Right cardiac atrium (tissue), 5 donors: ENCODE measurements around the gene PCSK6. TPM values are rescaled to one million over a fixed set of nuclear protein-coding genes. Genes with fewer than 3 reads are reported as not detected.
"Not testable (repeated sequence)": the region's sequence is repeated elsewhere in the genome, so short reads cannot be mapped to it uniquely, and the experiment has no call there.

Experiments used
- ATAC-seq, 2 donors: fragments of 200-7000 bp; cut with Tn5 transposase; one replicate each; pipeline versions ENCODE4 v1.8.0 to v1.9.1; 2020; ENCODE audit warnings: moderate library complexity in 2 of 2, mild to moderate bottlenecking in 1 of 2
- DNase-seq, 3 donors: peaks; one replicate each; pipeline ENCODE4 v3.0.0-alpha.2; 2020
- H3K27ac ChIP-seq: one replicate; pipeline ENCODE4 v1.5.1; 2013; ENCODE audit warnings: mild to moderate bottlenecking, low read length, control low read depth, moderate library complexity
- H3K27me3 ChIP-seq: one replicate; pipeline ENCODE4 v1.6.1; 2013; ENCODE audit not compliant: control insufficient read depth, insufficient read depth
- H3K4me1 ChIP-seq: one replicate; pipeline ENCODE4 v1.6.1; 2013; ENCODE audit warnings: low read length; ENCODE audit not compliant: control insufficient read depth, insufficient read depth
- H3K4me3 ChIP-seq: one replicate; pipeline ENCODE4 v1.5.1; 2013; ENCODE audit warnings: low read length, control low read depth
- H3K9me3 ChIP-seq: one replicate; pipeline ENCODE4 v1.6.1; 2013; ENCODE audit warnings: low read length; ENCODE audit not compliant: control insufficient read depth
- WGBS: extraction: QIAGEN DNeasy Blood & Tissue Kit; methylation state at CpG from one replicate; pipeline ENCODE4 v1.1.7; 2013; 5-methylcytosine and 5-hydroxymethylcytosine counted together
- intact Hi-C, 4 donors: fragments of 100-400 bp; cut with DNase I; formaldehyde crosslinking; loops; one replicate each; pipeline versions ENCODE4 v1.11.0 to v1.14.0; 2022 to 2023
- polyA plus RNA-seq: library from polyadenylated mRNA; stranded (reverse); fragments of 200-250 nt; gene quantifications from one replicate; pipeline ENCODE4 v1.2.3, GENCODE V29; 2013
- total RNA-seq, 4 donors: library from RNA; stranded (reverse); fragmentation: NEBNext Ultra II Directional; extraction: Animal tissue kit (Norgen Biotek cat#: 25700); gene quantifications; one replicate each; pipeline ENCODE4 v1.2.1, GENCODE V29; 2021
- donor health status: healthy with polysubstance abuse.
- donor health status: DM: no; HTN: yes; CAD: no.
- donor health status: DM: no; HTN: no; CAD: no.
- donor health status: DM: no; HTN: yes; CAD: no; lungs with severe emphysema.
- donor health status: DM: yes; HTN: yes; CAD: no.

The PCSK6 gene
- total and polyA plus RNA-seq, 5 donors, result 7.7 to 21.4 (median 14.2) TPM

DNA sequence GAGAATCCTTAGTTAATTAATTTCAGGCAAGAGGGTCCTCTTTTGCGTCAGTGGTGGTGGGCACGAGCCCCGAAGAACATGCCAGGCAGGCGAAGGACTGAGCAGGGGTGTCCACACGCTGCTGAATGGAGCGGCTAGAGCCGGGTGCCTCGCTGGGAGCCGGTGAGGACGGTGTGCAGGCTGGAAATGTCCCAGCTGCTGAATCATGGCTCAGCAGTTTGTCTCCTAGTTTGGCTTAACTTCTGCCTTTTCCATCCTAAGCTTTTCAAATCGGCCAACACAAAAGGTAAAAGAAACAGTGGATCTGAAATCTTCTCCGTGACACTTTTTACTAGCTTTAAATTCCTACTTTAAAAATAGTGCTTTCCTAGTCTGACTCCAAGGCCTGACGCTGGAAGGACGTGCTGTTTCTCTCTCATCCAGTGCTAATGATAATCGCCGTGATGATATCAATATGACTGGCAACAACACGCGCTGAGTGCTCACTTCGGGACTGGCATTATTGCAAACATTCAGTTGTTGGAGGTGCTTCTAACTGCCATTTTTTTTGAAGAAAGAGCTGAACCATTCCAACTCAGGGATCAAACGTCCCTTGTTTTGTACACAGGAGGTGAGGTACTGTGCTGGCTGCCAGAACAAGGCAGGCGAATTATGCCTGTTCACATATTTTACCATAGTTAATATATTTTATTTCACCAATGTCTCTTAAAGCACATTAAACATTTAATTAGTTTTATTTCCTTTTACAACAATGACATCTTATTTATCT is 19.8 kb downstream of the PCSK6 start:
- intact Hi-C loops, result no loop called here
- H3K9me3 ChIP-seq, result no peaks in the 10 kb centered on the region
- no peaks in the 10 kb centered on the region for H3K4me1 ChIP-seq
- DNase-seq (peak in 1 of 3 donors; percentile 68), ATAC-seq (peak; percentile 75 to 78)
- H3K27ac ChIP-seq, result peak overlapping the region; percentile 82
- no peak overlapping the region for H3K4me3 ChIP-seq
- WGBS, result 48% methylated on average over 21 of the region's 21 CpGs
- H3K27me3 ChIP-seq, result no peaks in the 10 kb centered on the region

- Histone ChIP-seq H3K27ac (no peak overlapping the region), H3K27me3 (no peaks in the 10 kb centered on the region), H3K9me3 (no peaks in the 10 kb centered on the region), H3K4me3 (no peak overlapping the region), H3K4me1 (no peaks in the 10 kb centered on the region)
- ATAC-seq (no peak), DNase-seq (no peak)
- WGBS, result 95% methylated on average over 9 of the region's 9 CpGs
- intact Hi-C loops, result no loop called here
Observed at GRCh38 chr15:101466188-101466587, 23.3 kb downstream of the PCSK6 start.

GRCh38 chr15:101464999-101465669 is 24.4 kb downstream of the PCSK6 start:
- intact Hi-C loops, result no loop called here
- Histone ChIP-seq H3K27ac (no peak overlapping the region), H3K4me3 (no peak overlapping the region), H3K4me1 (no peaks in the 10 kb centered on the region), H3K27me3 (no peaks in the 10 kb centered on the region), H3K9me3 (no peaks in the 10 kb centered on the region)
- DNase-seq (no peak), ATAC-seq (no peak)
- WGBS, result 88% methylated on average over 16 of the region's 16 CpGs

DNA sequence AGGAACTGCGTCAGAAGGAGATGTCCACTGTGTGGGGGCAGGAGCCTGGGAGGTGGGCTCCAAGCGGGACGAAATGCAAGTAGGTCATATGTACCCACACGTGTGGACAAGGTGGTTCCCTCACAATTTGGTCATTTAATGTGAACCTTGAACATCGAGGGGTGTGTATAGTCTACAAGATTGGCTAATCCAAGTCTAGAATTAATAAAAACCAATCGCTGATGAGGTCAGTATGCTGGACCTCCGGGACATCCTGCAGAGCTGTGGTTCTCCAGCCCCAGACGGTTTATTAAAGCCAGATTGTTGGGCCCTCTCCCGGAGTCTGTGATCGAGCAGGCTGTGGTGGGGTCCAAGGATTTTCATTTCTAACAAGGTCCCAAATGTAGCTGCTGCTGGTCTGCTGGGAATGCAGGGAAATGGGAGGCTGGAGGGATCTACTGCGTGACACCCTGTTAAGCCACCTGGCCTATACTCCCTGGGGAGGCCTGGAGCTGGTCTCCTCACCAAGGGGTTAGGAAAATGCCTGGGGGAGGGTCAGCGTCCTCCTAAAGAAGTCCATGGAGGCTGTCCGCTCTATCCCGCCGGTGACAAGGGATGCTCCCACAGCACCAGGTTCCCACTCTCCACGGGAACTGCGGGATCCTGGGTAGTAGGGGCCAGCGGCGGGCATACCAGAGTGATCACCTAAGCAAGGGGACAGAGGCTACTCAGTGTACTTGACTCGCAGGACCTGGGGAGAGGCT is 25.1 kb downstream of the PCSK6 start:
- intact Hi-C loops, result no loop called here
- ATAC-seq (no peak), DNase-seq (no peak)
- no peaks in the 10 kb centered on the region for H3K9me3 ChIP-seq
- H3K4me1 ChIP-seq, result no peaks in the 10 kb centered on the region
- 87% methylated on average over 20 of the region's 20 CpGs for WGBS
- no peaks in the 10 kb centered on the region for H3K27me3 ChIP-seq
- no peak overlapping the region for H3K27ac ChIP-seq
- H3K4me3 ChIP-seq, result no peak overlapping the region

DNA sequence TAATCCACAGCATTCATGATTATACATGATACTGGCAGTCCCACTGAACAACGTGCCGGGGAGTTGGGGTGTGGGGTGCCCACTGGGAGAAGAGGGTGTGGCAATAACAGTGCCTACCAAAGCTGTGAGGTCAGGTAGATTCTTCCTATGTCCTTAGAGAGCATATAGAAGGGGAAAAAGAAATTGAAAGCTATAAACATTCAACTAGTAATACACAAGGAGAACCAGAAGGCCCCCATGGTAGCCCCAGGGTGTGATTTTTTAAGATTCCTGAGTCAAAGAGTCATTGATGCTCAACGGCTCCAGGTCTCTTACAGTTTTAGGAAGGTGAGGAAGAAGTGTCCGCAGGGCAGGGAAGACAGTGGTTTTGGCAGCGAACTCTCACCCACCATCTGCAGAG is 25.8 kb downstream of the PCSK6 start:
- H3K4me3 ChIP-seq, H3K27me3 ChIP-seq, intact Hi-C loops, ATAC-seq, DNase-seq, H3K4me1 ChIP-seq, H3K27ac ChIP-seq, H3K9me3 ChIP-seq: not testable (repeated sequence)
- WGBS, result 90% methylated on average over 5 of the region's 5 CpGs

- H3K27ac ChIP-seq, result no peak overlapping the region
- no peak overlapping the region for H3K4me3 ChIP-seq
- no peaks in the 10 kb centered on the region for H3K4me1 ChIP-seq
- DNase-seq, result no peak
- no peaks in the 10 kb centered on the region for H3K27me3 ChIP-seq
- H3K9me3 ChIP-seq, result no peaks in the 10 kb centered on the region
- intact Hi-C loops, result no loop called here
- no peak for ATAC-seq
- WGBS, result 64% methylated on average over 8 of the region's 8 CpGs
Observed at GRCh38 chr15:101463270-101463669, 26.2 kb downstream of the PCSK6 start.

DNA sequence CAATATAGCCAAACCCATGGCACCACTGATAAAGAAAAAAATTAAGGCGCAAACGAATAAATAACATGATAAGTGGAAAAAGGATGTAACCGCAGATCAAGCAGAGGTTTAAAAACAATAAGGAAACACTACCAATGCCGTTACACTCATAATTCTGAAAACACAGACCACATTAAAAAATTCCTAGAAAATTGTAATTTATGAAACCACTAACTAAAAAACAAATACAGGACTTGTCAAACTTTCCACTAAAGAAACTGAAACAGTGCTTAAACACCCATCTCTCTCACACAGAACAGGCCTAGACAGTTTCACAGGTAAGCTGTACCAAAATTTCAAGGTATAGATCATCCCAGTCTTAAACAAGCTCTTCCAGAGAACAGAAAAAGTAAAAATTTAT is 28.4 kb downstream of the PCSK6 start:
- H3K27ac ChIP-seq, result no peak overlapping the region
- DNase-seq (no peak), ATAC-seq (no peak)
- no peaks in the 10 kb centered on the region for H3K4me1 ChIP-seq
- intact Hi-C loops, result no loop called here
- H3K27me3 ChIP-seq, result no peaks in the 10 kb centered on the region
- no peak overlapping the region for H3K4me3 ChIP-seq
- no peaks in the 10 kb centered on the region for H3K9me3 ChIP-seq
- WGBS, result 87% methylated on average over 4 of the region's 4 CpGs

DNA sequence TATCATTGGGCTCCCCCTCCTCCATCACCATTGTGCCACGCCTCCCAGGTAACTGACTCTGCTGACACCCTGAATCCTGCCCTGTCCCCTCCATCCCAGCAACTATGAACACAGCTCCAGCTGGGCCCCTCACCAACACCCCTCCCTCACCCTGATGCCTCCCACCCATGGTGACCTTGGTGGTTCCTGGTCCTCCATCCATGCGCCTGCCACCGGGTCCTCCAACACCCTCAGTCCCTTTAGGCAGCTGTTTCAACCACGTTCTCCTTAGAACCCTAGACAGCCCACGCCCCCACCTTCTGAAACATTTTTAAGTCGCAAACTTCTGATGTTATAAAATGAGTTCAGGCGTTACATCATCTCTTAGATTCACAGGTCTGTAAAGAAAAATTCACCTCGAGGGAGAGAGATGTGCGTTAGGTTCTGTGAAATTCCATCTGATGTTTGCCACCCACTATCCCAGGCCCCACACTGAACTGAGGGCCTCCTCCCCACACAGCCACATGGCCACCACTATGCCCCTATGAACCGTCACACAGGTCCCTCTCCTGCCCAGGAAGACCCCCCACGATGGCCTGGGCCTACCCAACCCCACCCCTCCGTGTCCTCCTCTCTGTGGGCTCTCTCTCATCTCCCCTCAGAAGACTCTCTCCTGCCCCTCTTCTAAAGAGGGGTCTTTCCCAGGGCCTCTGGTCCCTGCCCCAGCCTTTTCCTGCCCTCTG is 29.8 kb downstream of the PCSK6 start:
- Histone ChIP-seq H3K4me3 (no peak overlapping the region), H3K27me3 (no peaks in the 10 kb centered on the region), H3K4me1 (peaks cover 5% of the 10 kb centered on the region), H3K27ac (no peak overlapping the region), H3K9me3 (no peaks in the 10 kb centered on the region)
- intact Hi-C loops, result no loop called here
- ATAC-seq, result no peak
- WGBS, result 93% methylated on average over 12 of the region's 12 CpGs
- no peak for DNase-seq

GRCh38 chr15:101458908-101459578 is 30.5 kb downstream of the PCSK6 start:
- no peaks in the 10 kb centered on the region for H3K9me3 ChIP-seq
- H3K27me3 ChIP-seq, result no peaks in the 10 kb centered on the region
- peak in 2 of 3 donors; percentile 51 to 73 for DNase-seq
- intact Hi-C loops, result no loop called here
- no peak overlapping the region for H3K4me3 ChIP-seq
- H3K27ac ChIP-seq, result no peak overlapping the region
- WGBS, result 55% methylated on average over 16 of the region's 16 CpGs
- peak; percentile 65 to 72 for ATAC-seq
- H3K4me1 ChIP-seq, result peaks cover 5% of the 10 kb centered on the region

GRCh38 chr15:101458158-101458900 is 31.2 kb downstream of the PCSK6 start:
- intact Hi-C loops, result no loop called here

More at GRCh38 chr15:101458158-101458900, 31.2 kb downstream of the PCSK6 start:
- no peaks in the 10 kb centered on the region for H3K9me3 ChIP-seq
- no peak for DNase-seq
- no peak overlapping the region for H3K27ac ChIP-seq
- peaks cover 5% of the 10 kb centered on the region for H3K4me1 ChIP-seq
- no peak for ATAC-seq
- no peak overlapping the region for H3K4me3 ChIP-seq
- no peaks in the 10 kb centered on the region for H3K27me3 ChIP-seq
- WGBS, result 90% methylated on average over 23 of the region's 23 CpGs
